HG02840 (cell line): Measurements from ENCODE around the gene SOWAHD.
"Not testable (repeated sequence)": the region's sequence is repeated elsewhere in the genome, so short reads cannot be mapped to it uniquely, and the experiment has no call there.

ENCODE experiments used
- ATAC-seq: cut with Tn5 transposase; IDR thresholded peaks from one replicate; pipeline ENCODE4 v1.9.1; 2021; ENCODE audit warnings: mild to moderate bottlenecking, moderate library complexity, moderate number of reproducible peaks; ENCODE audit not compliant: unreplicated experiment, low FRiP score

Gene SOWAHD

GRCh38 chrX:119757646-119757978 is 776 bp upstream of the SOWAHD start:
- no peak for ATAC-seq

GRCh38 chrX:119758731-119759247 is 401 bp downstream of the SOWAHD start:
- no peak for ATAC-seq

- ATAC-seq = no peak
Observed at GRCh38 chrX:119759248-119759766, 919 bp downstream of the SOWAHD start.

GRCh38 chrX:119760026-119760877 is 1.9 kb downstream of the SOWAHD start:
- ATAC-seq = no peak

GRCh38 chrX:119762718-119763117 is 4.3 kb downstream of the SOWAHD start:
- ATAC-seq = no peak

- ATAC-seq = no peak
Observed at GRCh38 chrX:119763181-119763580, 4.8 kb downstream of the SOWAHD start.

GRCh38 chrX:119763836-119764387 is 5.5 kb downstream of the SOWAHD start:
- no peak for ATAC-seq

GRCh38 chrX:119768436-119768835 is 10.0 kb downstream of the SOWAHD start:
- not testable (repeated sequence) for ATAC-seq

GRCh38 chrX:119769388-119769787 is 11.0 kb downstream of the SOWAHD start:
- ATAC-seq = not testable (repeated sequence)

GRCh38 chrX:119775517-119776238 is 17.3 kb downstream of the SOWAHD start:
- no peak for ATAC-seq

GRCh38 chrX:119778829-119779228 is 20.4 kb downstream of the SOWAHD start:
- ATAC-seq = no peak

GRCh38 chrX:119783026-119783425 is 24.6 kb downstream of the SOWAHD start:
- no peak for ATAC-seq

GRCh38 chrX:119784747-119785446 is 26.5 kb downstream of the SOWAHD start:
- ATAC-seq = no peak

GRCh38 chrX:119790977-119791436 is 32.6 kb downstream of the SOWAHD start:
- ATAC-seq = peak; percentile 23

GRCh38 chrX:119791437-119792231 is 33.2 kb downstream of the SOWAHD start, which contains the start of gene RPL39:
RPL39 (minus strand) TSS chrX:119791630; CDS start chrX:119791576, 54 bp downstream.
- peak; percentile 81 for ATAC-seq

- no peak for ATAC-seq
Observed at GRCh38 chrX:119801253-119802221, 43.1 kb downstream of the SOWAHD start.

GRCh38 chrX:119802546-119802945 is 44.2 kb downstream of the SOWAHD start:
- no peak for ATAC-seq

GRCh38 chrX:119808461-119808860 is 50.1 kb downstream of the SOWAHD start:
- ATAC-seq = not testable (repeated sequence)
